Endothelial cell (in vitro differentiated cells): ENCODE data around the gene MACO1. TPM values are rescaled to one million over a fixed set of nuclear protein-coding genes. Genes with fewer than 3 reads are reported as not detected.

Experiments used
- total RNA-seq: library from RNA; stranded (reverse); fragmentation: NEBNext Ultra II Directional; extraction: Animal tissue kit (Norgen Biotek cat#: 25700); gene quantifications from one replicate; pipeline ENCODE4 v1.2.1, GENCODE V29; 2021; ENCODE audit not compliant: unreplicated experiment

The MACO1 gene
- total RNA-seq, 1 donor from 2014 or later: 35.9 TPM

Other genes with a start within 250 kb of the MACO1 start
- gene SYF2, start 198.4 kb upstream of the MACO1 start, total RNA-seq: 34.9 TPM
- gene RSRP1, start 183.4 kb upstream of the MACO1 start, total RNA-seq: 119 TPM
- gene RHD, start 158.4 kb upstream of the MACO1 start, total RNA-seq: 0.38 TPM
- gene TMEM50A, start 92.6 kb upstream of the MACO1 start, total RNA-seq: 108 TPM
- gene RHCE, start 10.1 kb upstream of the MACO1 start, total RNA-seq: 2.4 TPM
- gene LDLRAP1, start 112.7 kb downstream of the MACO1 start, total RNA-seq: 23.5 TPM
- 29.1 TPM for gene MAN1C1, start 185.9 kb downstream of the MACO1 start, total RNA-seq